Neuronal stem cell (in vitro differentiated cells): Measurements from ENCODE around the gene ULK3.

Experiments
- DNase-seq: peaks from one replicate; pipeline ENCODE4 v3.0.0-alpha.2; 2013; ENCODE audit warnings: low spot score
- H2AFZ ChIP-seq: one replicate; pipeline ENCODE4 v1.6.1; 2013; ENCODE audit warnings: mild to moderate bottlenecking, low read length, inconsistent platforms
- H2AK5ac ChIP-seq: 2 replicates; pipeline ENCODE4 v1.6.1; 2013; ENCODE audit warnings: low read depth, mild to moderate bottlenecking, inconsistent platforms, low read length, moderate library complexity, mixed read lengths
- H2BK120ac ChIP-seq: 2 replicates; pipeline ENCODE4 v1.6.1; 2013; ENCODE audit warnings: low read depth, mild to moderate bottlenecking, inconsistent platforms, low read length, moderate library complexity, mixed read lengths
- H2BK12ac ChIP-seq: one replicate; pipeline ENCODE4 v1.6.1; 2013; ENCODE audit warnings: low read length, inconsistent platforms
- H2BK15ac ChIP-seq: 2 replicates; pipeline ENCODE4 v1.6.1; 2013; ENCODE audit warnings: mild to moderate bottlenecking, low read length, inconsistent platforms, mixed read lengths
- H2BK5ac ChIP-seq: one replicate; pipeline ENCODE4 v1.6.1; 2013; ENCODE audit warnings: inconsistent platforms, mild to moderate bottlenecking, low read length, moderate library complexity
- H3K14ac ChIP-seq: one replicate; pipeline ENCODE4 v1.6.1; 2013; ENCODE audit warnings: low read length, inconsistent platforms
- H3K18ac ChIP-seq: 2 replicates; pipeline ENCODE4 v1.6.1; 2013; ENCODE audit warnings: low read length, inconsistent platforms
- H3K23ac ChIP-seq: 2 replicates; pipeline ENCODE4 v1.6.1; 2013; ENCODE audit warnings: low read depth, mild to moderate bottlenecking, mixed read lengths, low read length, inconsistent platforms; ENCODE audit not compliant: poor library complexity
- H3K27ac ChIP-seq: replicated peaks from 3 replicates; pipeline ENCODE4 v1.5.1; 2013; ENCODE audit warnings: low read length, inconsistent platforms
- H3K27me3 ChIP-seq, 3 experiments: 2 replicates each; pipeline ENCODE4 v1.6.1; 2013; ENCODE audit warnings: low read length in 3 of 3, mild to moderate bottlenecking in 2 of 3, inconsistent platforms in 1 of 3, low read depth in 1 of 3, mixed read lengths in 1 of 3, moderate library complexity in 1 of 3; ENCODE audit not compliant: control insufficient read depth in 3 of 3, insufficient read depth in 3 of 3
- H3K36me3 ChIP-seq, 2 donors: replicated peaks in 1 of 2; 2 replicates each; pipeline ENCODE4 v1.6.1; 2013; ENCODE audit warnings: low read length in 2 of 2; ENCODE audit not compliant: control insufficient read depth in 2 of 2, insufficient read depth in 2 of 2
- H3K4ac ChIP-seq: 2 replicates; pipeline ENCODE4 v1.6.1; 2013; ENCODE audit warnings: inconsistent platforms, mild to moderate bottlenecking, low read length, moderate library complexity
- H3K4me1 ChIP-seq, 2 donors: 1 replicate in 1 of 2; 2 replicates in 1 of 2; pipeline ENCODE4 v1.6.1; 2013; ENCODE audit warnings: low read length in 2 of 2, low read depth in 1 of 2; ENCODE audit not compliant: control insufficient read depth in 2 of 2, insufficient read depth in 1 of 2
- H3K4me2 ChIP-seq: one replicate; pipeline ENCODE4 v1.6.1; 2013; ENCODE audit warnings: mild to moderate bottlenecking, low read length, inconsistent platforms; ENCODE audit not compliant: insufficient read depth, poor library complexity, severe bottlenecking
- H3K4me3 ChIP-seq, 2 donors: 2 replicates each; pipeline ENCODE4 v1.5.1; 2013; ENCODE audit warnings: low read length in 2 of 2, mild to moderate bottlenecking in 2 of 2, inconsistent platforms in 1 of 2, moderate library complexity in 1 of 2
- H3K79me1 ChIP-seq: one replicate; pipeline ENCODE4 v1.6.1; 2013; ENCODE audit warnings: low read depth, mild to moderate bottlenecking, inconsistent platforms, low read length, moderate library complexity
- H3K9ac ChIP-seq: one replicate; pipeline ENCODE4 v1.6.1; 2013; ENCODE audit warnings: mild to moderate bottlenecking, low read depth, low read length, inconsistent platforms; ENCODE audit not compliant: poor library complexity
- H3K9me3 ChIP-seq, 2 donors: replicated peaks in 1 of 2; 2 replicates each; pipeline versions ENCODE3 to v1.6.1; 2013; ENCODE audit warnings: low read length in 2 of 2, mild to moderate bottlenecking in 2 of 2, inconsistent platforms in 1 of 2, low read depth in 1 of 2, mixed read lengths in 1 of 2, moderate library complexity in 1 of 2; ENCODE audit not compliant: control insufficient read depth in 2 of 2, insufficient read depth in 1 of 2
- H4K8ac ChIP-seq: one replicate; pipeline ENCODE4 v1.6.1; 2013; ENCODE audit warnings: low read depth, mild to moderate bottlenecking, inconsistent platforms, low read length, moderate library complexity
- H4K91ac ChIP-seq: one replicate; pipeline ENCODE4 v1.6.1; 2013; ENCODE audit warnings: low read length, low read depth, mild to moderate bottlenecking, inconsistent platforms; ENCODE audit not compliant: poor library complexity
- WGBS, 2 donors: extraction: QIAGEN DNeasy Blood & Tissue Kit; methylation state at CpG; one replicate each; pipeline ENCODE4 v1.1.7; 2013; ENCODE audit warnings: missing lambda C conversion rate in 2 of 2, mixed read lengths in 1 of 2; ENCODE audit not compliant: insufficient read length in 2 of 2, insufficient replicate concordance in 1 of 2; ENCODE audit errors: extremely low coverage in 2 of 2; 5-methylcytosine and 5-hydroxymethylcytosine counted together

Gene ULK3

GRCh38 chr15:74856537-74856936 is 13.6 kb upstream of the ULK3 start:
- no peaks in the 10 kb centered on the region for H3K9me3 ChIP-seq
- no peak overlapping the region for H3K4ac ChIP-seq
- no peak for DNase-seq
- no peak overlapping the region for H4K91ac ChIP-seq
- no peak overlapping the region for H2AK5ac ChIP-seq
- no peak overlapping the region for H2BK12ac ChIP-seq
- H2AFZ ChIP-seq, result no peak overlapping the region
- no peak overlapping the region for H2BK120ac ChIP-seq
- H2BK15ac ChIP-seq, result no peak overlapping the region
- H3K27me3 ChIP-seq, result no peaks in the 10 kb centered on the region
- no peak overlapping the region for H3K23ac ChIP-seq
- no peak overlapping the region for H3K18ac ChIP-seq
- no peak overlapping the region for H3K9ac ChIP-seq
- no peak overlapping the region for H3K4me3 ChIP-seq
- H3K14ac ChIP-seq, result no peak overlapping the region
- H3K27ac ChIP-seq, result no peak overlapping the region
- H3K4me2 ChIP-seq, result no peak overlapping the region
- H3K36me3 ChIP-seq, result peaks cover 21 to 35% of the 10 kb centered on the region in 2 donors
- H3K4me1 ChIP-seq, result no peaks in the 10 kb centered on the region
- WGBS, 2 donors, result no CpG with 5 or more reads among the region's 1 CpG
- no peak overlapping the region for H4K8ac ChIP-seq
- H3K79me1 ChIP-seq, result no peaks in the 10 kb centered on the region
- H2BK5ac ChIP-seq, result no peak overlapping the region

GRCh38 chr15:74855857-74856256 is 12.9 kb upstream of the ULK3 start:
- Histone ChIP-seq H4K91ac (no peak overlapping the region), H2BK120ac (no peak overlapping the region), H2AK5ac (no peak overlapping the region), H3K18ac (no peak overlapping the region), H3K4me2 (no peak overlapping the region), H3K4me1 (no peaks in the 10 kb centered on the region), H2AFZ (no peak overlapping the region), H2BK12ac (no peak overlapping the region), H3K27me3 (no peaks in the 10 kb centered on the region), H3K36me3 (peaks cover 27 to 42% of the 10 kb centered on the region in 2 donors), H3K27ac (no peak overlapping the region), H3K4ac (no peak overlapping the region), H3K9me3 (no peaks in the 10 kb centered on the region), H3K4me3 (no peak overlapping the region), H3K79me1 (no peaks in the 10 kb centered on the region), H2BK5ac (no peak overlapping the region), H4K8ac (no peak overlapping the region), H3K23ac (no peak overlapping the region), H3K14ac (no peak overlapping the region), H2BK15ac (no peak overlapping the region), H3K9ac (peak overlapping the region; percentile 24)
- no CpG with 5 or more reads among the region's 2 CpGs for WGBS, 2 donors
- DNase-seq, result no peak

DNA sequence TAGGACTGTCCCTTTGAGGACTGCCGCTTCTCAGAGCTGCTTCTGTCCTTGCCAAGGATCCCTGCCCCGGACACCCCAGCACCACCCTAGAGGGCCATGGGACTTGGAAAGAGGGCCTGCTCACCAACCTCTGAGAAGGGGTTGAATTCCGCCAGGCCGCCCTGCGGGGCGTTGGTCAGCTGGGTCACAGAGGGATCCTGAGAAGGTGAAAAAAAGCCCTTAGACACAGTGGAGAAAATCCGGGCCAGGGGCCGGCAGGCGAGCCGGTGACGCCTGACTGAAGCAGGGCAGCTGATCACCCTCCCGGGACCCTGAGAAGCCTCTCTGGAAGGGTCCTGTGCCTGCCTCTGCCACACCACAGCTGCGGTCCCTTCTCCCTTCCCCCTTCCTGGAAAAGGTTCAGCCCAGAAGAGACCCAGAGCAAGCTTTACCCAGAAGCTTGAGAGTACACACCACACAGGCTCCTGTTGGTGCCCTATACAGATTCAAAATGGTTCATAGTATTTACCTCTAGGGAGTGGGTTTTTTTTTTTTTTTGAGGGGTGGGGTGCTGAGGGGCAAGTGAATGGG is 11.6 kb upstream of the ULK3 start:
- H3K18ac ChIP-seq, result no peak overlapping the region
- H3K4ac ChIP-seq, result no peak overlapping the region
- peaks cover 38 to 55% of the 10 kb centered on the region in 2 donors for H3K36me3 ChIP-seq
- H3K4me1 ChIP-seq, result no peaks in the 10 kb centered on the region
- H2BK12ac ChIP-seq, result no peak overlapping the region
- no peak overlapping the region for H3K23ac ChIP-seq
- no peak overlapping the region for H3K4me3 ChIP-seq
- no peak overlapping the region for H3K4me2 ChIP-seq
- DNase-seq, result no peak
- H4K91ac ChIP-seq, result no peak overlapping the region
- H3K27me3 ChIP-seq, result no peaks in the 10 kb centered on the region
- no peak overlapping the region for H3K14ac ChIP-seq
- H2AK5ac ChIP-seq, result no peak overlapping the region
- H3K9ac ChIP-seq, result no peak overlapping the region
- no peaks in the 10 kb centered on the region for H3K79me1 ChIP-seq
- H3K27ac ChIP-seq, result no peak overlapping the region
- no peak overlapping the region for H2BK5ac ChIP-seq
- H3K9me3 ChIP-seq, result no peaks in the 10 kb centered on the region
- H2BK120ac ChIP-seq, result no peak overlapping the region
- H2AFZ ChIP-seq, result no peak overlapping the region
- H2BK15ac ChIP-seq, result no peak overlapping the region
- H4K8ac ChIP-seq, result no peak overlapping the region
- WGBS, 2 donors, result no CpG with 5 or more reads among the region's 13 CpGs

DNA sequence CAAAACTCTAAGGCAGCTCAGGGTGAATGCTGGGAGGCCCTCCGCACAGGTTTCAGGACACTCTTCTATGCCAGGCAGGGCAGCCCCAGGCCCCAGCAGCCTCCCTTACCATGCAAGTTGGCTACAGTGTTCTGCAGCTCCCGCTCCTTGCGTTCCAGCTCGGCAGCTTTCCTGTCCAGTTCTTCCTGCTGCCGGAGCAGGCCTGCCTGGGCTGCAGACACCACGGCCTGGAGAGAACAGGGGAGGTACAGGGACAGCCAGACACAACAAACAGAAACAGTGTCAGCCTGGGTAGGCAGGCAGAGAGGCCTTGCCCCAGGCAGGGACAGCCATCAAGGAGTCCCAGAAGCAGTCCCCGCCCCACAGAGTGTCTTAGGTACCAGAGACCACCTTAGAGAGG is 9.0 kb upstream of the ULK3 start:
- no peak overlapping the region for H3K4ac ChIP-seq
- no CpG with 5 or more reads among the region's 7 CpGs for WGBS, 2 donors
- H3K36me3 ChIP-seq, result peaks cover 43 to 74% of the 10 kb centered on the region in 2 donors

More for the DNA sequence above, 9.0 kb upstream of the ULK3 start:
- Histone ChIP-seq H3K18ac (no peak overlapping the region), H2AK5ac (no peak overlapping the region), H2AFZ (no peak overlapping the region), H3K4me2 (no peak overlapping the region), H3K27me3 (no peaks in the 10 kb centered on the region), H3K4me1 (no peaks in the 10 kb centered on the region), H4K8ac (no peak overlapping the region), H2BK15ac (no peak overlapping the region), H4K91ac (no peak overlapping the region), H3K9me3 (no peaks in the 10 kb centered on the region), H2BK12ac (no peak overlapping the region), H3K79me1 (no peaks in the 10 kb centered on the region), H3K27ac (no peak overlapping the region), H3K23ac (no peak overlapping the region), H3K4me3 (no peak overlapping the region), H3K9ac (no peak overlapping the region), H2BK5ac (peak overlapping the region; percentile 43), H3K14ac (no peak overlapping the region), H2BK120ac (no peak overlapping the region)
- no peak for DNase-seq
